Activated T-cell treated with anti-CD3 and anti-CD28 coated beads, Interleukin-2, amount 50 U/mL, for 4 hours (primary cell): ENCODE measurements around the gene GIT1. TPM values are rescaled to one million over a fixed set of nuclear protein-coding genes. Genes with fewer than 3 reads are reported as not detected.

Experiments
- total RNA-seq, 3 donors: library from RNA; stranded (reverse); gene quantifications; one replicate each; pipeline ENCODE4 v1.2.1, GENCODE V29; 2021

Gene GIT1
- total RNA-seq, 3 donors from 2014 or later, result 79.3 to 91.3 (median 90.8) TPM

Other genes starting within 250 kb of the GIT1 start
- 10 to 100 TPM; 35.6 to 42.4 (median 37.4) TPM for gene TAOK1, start 199.3 kb downstream of the GIT1 start, total RNA-seq
- 10 to 100 TPM in 1 of 3 donors, 1 to 10 TPM in 2; 7.6 to 10.6 (median 9.9) TPM for gene ABHD15, start 22.6 kb downstream of the GIT1 start, total RNA-seq
- gene TP53I13, start 20.9 kb downstream of the GIT1 start, total RNA-seq, result 10 to 100 TPM; 40.9 to 53.9 (median 42.1) TPM
- 10 to 100 TPM; 33.3 to 40.7 (median 40.4) TPM for gene ANKRD13B, start 3.5 kb upstream of the GIT1 start, total RNA-seq
- gene CORO6, start 33.3 kb upstream of the GIT1 start, total RNA-seq, result 10 to 100 TPM in 2 of 3 donors, 1 to 10 TPM in 1; 9.8 to 12.3 (median 11.8) TPM